ENCODE measurements around the gene CEP89. TPM values are rescaled to one million over a fixed set of nuclear protein-coding genes. Genes with fewer than 3 reads are reported as not detected.

CEP89 gene
- total and polyA plus RNA-seq, 7 donors: 3.7 to 17.5 (median 11.1) TPM

DNA sequence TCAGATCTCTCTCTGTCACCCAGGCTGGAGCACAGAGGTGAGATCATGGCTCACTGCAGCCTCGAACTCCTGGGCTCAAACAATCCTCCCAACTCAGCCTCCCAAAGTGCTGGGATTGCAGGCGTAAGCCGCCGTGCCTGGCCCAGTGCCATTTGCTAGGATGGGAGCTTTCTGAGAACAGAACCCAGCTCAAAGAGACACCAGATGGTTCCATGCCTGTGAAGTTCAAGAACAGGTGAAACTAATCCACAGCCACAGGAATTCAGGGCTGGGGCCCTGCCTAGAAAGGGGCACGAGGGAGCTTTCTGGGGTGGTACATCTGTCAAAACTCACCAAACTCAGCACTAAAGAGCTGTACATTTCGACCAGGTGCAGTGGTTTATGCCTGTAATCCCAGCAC, 106.4 kb downstream of the CEP89 start:
- no peak for TF ChIP-seq CTCF (IDR thresholded peaks at IDR 0.05)
- H3K36me3 ChIP-seq: no peaks in the 10 kb centered on the region
- no peaks in the 10 kb centered on the region for H3K9me3 ChIP-seq
- H3K4me3 ChIP-seq: no peak overlapping the region
- H3K27me3 ChIP-seq: no peaks in the 10 kb centered on the region
- intact Hi-C loops (cut with DNase I): no loop called here
- H3K27ac ChIP-seq: no peak overlapping the region
- WGBS, 2 donors: 82 to 83% methylated on average over 6 of the region's 6 CpGs
- no peaks in the 10 kb centered on the region for H3K4me1 ChIP-seq
- DNase-seq: no peak

GRCh38 chr19:32864318-32865007, 107.3 kb downstream of the CEP89 start:
- 70 to 88% methylated on average over 35 of the region's 35 CpGs for WGBS, 2 donors
- no peak for TF ChIP-seq CTCF (IDR thresholded peaks at IDR 0.05)
- TF ChIP-seq POLR2A (IDR thresholded peaks at IDR 0.05): no peak
- no peak for TF ChIP-seq POLR2AphosphoS5 (IDR thresholded peaks at IDR 0.05)
- no peak for TF ChIP-seq EP300 (IDR thresholded peaks at IDR 0.05)
- no peaks in the 10 kb centered on the region for H3K27me3 ChIP-seq
- intact Hi-C loops (cut with DNase I): no loop called here
- no peaks in the 10 kb centered on the region for H3K9me3 ChIP-seq
- H3K27ac ChIP-seq: no peak overlapping the region
- no peaks in the 10 kb centered on the region for H3K4me1 ChIP-seq
- no peak for DNase-seq
- no peak overlapping the region for H3K4me3 ChIP-seq
- H3K36me3 ChIP-seq: no peaks in the 10 kb centered on the region

DNA sequence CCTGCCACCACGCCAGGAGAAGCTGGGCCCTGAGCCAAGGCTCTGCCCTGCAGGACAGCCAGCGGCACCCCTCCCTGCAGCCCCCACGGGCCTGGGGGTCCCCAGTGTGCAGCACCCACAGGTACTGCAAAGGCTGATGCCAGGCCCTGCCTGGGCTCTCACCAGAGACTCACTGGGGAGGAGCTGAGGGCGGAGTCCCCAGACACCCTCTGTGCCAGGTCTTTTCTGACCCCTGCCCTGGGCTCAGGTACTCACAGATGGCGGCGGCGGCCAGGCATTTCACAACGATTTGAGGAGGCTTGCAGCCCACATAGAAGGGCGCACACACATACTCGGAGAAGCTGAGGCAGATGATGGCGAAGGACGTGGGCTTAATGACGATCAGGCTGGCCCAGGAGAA, 107.9 kb downstream of the CEP89 start:
- DNase-seq: no peak
- H3K36me3 ChIP-seq: no peaks in the 10 kb centered on the region
- H3K9me3 ChIP-seq: no peaks in the 10 kb centered on the region
- H3K27ac ChIP-seq: no peak overlapping the region
- no peak overlapping the region for H3K4me3 ChIP-seq
- intact Hi-C loops (cut with DNase I): no loop called here
- H3K4me1 ChIP-seq: no peaks in the 10 kb centered on the region
- TF ChIP-seq POLR2AphosphoS5 (IDR thresholded peaks at IDR 0.05) (no peak), EP300 (IDR thresholded peaks at IDR 0.05) (no peak)
- no peaks in the 10 kb centered on the region for H3K27me3 ChIP-seq
- WGBS, 2 donors: 80 to 85% methylated on average over 13 of the region's 13 CpGs

DNA sequence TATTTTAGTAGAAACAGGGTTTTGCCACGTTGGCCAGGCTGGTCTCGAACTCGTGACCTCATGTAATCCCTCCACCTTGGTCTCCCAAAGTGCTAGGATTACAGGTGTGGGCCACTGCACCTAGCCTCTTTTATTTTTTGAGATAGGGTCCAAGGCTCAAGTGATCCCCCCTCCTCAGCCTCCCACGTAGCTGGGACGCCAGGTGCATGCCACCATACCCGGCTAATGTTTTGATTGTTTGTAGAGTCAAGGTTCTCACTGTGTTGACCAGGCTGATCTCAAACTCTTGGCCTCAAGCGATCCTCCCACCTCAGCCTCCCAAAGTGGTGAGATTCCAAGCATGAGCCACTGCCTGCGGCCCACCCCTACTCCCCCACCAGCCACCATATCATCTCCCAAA, 108.5 kb downstream of the CEP89 start:
- H3K4me1 ChIP-seq: no peaks in the 10 kb centered on the region
- H3K27me3 ChIP-seq: no peaks in the 10 kb centered on the region
- TF ChIP-seq POLR2A (IDR thresholded peaks at IDR 0.05): no peak
- no peak for TF ChIP-seq POLR2AphosphoS5 (IDR thresholded peaks at IDR 0.05)
- TF ChIP-seq EP300 (IDR thresholded peaks at IDR 0.05): no peak
- TF ChIP-seq CTCF (IDR thresholded peaks at IDR 0.05): no peak
- no peaks in the 10 kb centered on the region for H3K36me3 ChIP-seq
- WGBS, 2 donors: 93% methylated on average over 8 of the region's 8 CpGs
- intact Hi-C loops (cut with DNase I): no loop called here
- H3K27ac ChIP-seq: no peak overlapping the region
- H3K9me3 ChIP-seq: no peaks in the 10 kb centered on the region
- no peak overlapping the region for H3K4me3 ChIP-seq
- no peak for DNase-seq

GRCh38 chr19:32862741-32863140, 109.0 kb downstream of the CEP89 start:
- Histone ChIP-seq H3K27me3 (no peaks in the 10 kb centered on the region), H3K36me3 (no peaks in the 10 kb centered on the region), H3K27ac (no peak overlapping the region), H3K4me1 (no peaks in the 10 kb centered on the region), H3K9me3 (no peaks in the 10 kb centered on the region), H3K4me3 (no peak overlapping the region)
- no peak for DNase-seq
- no peak for TF ChIP-seq CTCF (IDR thresholded peaks at IDR 0.05)
- intact Hi-C loops (cut with DNase I): no loop called here
- 95% methylated on average over 14 of the region's 14 CpGs for WGBS, 2 donors
